ENCODE data around the gene FARP2.

Gene FARP2

DNA sequence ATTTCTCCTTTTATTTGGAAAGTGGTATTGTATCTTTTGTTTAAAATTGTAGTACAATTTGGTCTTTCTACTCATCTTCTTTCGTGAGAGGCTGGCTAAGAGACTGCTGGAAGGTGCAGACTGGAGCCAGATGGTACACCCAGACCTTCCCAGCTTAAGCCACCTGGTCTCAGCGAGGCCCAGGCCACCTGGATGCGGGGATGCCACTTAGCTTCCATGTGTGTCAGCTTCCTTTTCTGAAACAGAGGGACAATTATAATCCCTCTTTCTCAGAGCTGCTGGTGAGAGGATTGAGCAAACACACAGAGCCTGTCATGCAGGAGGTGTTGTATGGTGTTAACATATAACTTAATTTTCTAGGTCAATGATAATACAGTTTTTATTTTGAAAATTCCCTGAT is 17.4 kb downstream of the FARP2 start:
- TF ChIP-seq YY1 (IDR thresholded peaks at IDR 0.05; ENCODE audit: low read depth) (no peak), TEAD4 (IDR thresholded peaks at IDR 0.05) (no peak), ZBTB7A (IDR thresholded peaks at IDR 0.05; ENCODE audit: low read depth) (no peak), TAF1 (IDR thresholded peaks at IDR 0.05; ENCODE audit: low read depth) (no peak), EP300 (IDR thresholded peaks at IDR 0.05; ENCODE audit: borderline replicate concordance) (no peak), NFIC (IDR thresholded peaks at IDR 0.05) (no peak), RAD21 (IDR thresholded peaks at IDR 0.05; ENCODE audit: low read depth) (no peak), TCF12 (IDR thresholded peaks at IDR 0.05; ENCODE audit: low read depth) (no peak), FOXM1 (IDR thresholded peaks at IDR 0.05; ENCODE audit: borderline replicate concordance, low read depth) (no peak), CREB1 (IDR thresholded peaks at IDR 0.05; ENCODE audit: low read depth) (no peak), EGR1 (IDR thresholded peaks at IDR 0.05) (no peak), CEBPB (IDR thresholded peaks at IDR 0.05) (no peak)
- TF ChIP-seq, protein P1, sequence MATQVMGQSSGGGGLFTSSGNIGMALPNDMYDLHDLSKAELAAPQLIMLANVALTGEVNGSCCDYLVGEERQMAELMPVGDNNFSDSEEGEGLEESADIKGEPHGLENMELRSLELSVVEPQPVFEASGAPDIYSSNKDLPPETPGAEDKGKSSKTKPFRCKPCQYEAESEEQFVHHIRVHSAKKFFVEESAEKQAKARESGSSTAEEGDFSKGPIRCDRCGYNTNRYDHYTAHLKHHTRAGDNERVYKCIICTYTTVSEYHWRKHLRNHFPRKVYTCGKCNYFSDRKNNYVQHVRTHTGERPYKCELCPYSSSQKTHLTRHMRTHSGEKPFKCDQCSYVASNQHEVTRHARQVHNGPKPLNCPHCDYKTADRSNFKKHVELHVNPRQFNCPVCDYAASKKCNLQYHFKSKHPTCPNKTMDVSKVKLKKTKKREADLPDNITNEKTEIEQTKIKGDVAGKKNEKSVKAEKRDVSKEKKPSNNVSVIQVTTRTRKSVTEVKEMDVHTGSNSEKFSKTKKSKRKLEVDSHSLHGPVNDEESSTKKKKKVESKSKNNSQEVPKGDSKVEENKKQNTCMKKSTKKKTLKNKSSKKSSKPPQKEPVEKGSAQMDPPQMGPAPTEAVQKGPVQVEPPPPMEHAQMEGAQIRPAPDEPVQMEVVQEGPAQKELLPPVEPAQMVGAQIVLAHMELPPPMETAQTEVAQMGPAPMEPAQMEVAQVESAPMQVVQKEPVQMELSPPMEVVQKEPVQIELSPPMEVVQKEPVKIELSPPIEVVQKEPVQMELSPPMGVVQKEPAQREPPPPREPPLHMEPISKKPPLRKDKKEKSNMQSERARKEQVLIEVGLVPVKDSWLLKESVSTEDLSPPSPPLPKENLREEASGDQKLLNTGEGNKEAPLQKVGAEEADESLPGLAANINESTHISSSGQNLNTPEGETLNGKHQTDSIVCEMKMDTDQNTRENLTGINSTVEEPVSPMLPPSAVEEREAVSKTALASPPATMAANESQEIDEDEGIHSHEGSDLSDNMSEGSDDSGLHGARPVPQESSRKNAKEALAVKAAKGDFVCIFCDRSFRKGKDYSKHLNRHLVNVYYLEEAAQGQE (IDR thresholded peaks at IDR 0.05; ENCODE audit: low read depth) = no peak
- TF ChIP-seq, protein P2, sequence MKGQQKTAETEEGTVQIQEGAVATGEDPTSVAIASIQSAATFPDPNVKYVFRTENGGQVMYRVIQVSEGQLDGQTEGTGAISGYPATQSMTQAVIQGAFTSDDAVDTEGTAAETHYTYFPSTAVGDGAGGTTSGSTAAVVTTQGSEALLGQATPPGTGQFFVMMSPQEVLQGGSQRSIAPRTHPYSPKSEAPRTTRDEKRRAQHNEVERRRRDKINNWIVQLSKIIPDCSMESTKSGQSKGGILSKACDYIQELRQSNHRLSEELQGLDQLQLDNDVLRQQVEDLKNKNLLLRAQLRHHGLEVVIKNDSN (IDR thresholded peaks at IDR 0.05) = no peak
- TF ChIP-seq, protein P3, sequence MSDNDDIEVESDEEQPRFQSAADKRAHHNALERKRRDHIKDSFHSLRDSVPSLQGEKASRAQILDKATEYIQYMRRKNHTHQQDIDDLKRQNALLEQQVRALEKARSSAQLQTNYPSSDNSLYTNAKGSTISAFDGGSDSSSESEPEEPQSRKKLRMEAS (IDR thresholded peaks at IDR 0.05) = no peak

DNA sequence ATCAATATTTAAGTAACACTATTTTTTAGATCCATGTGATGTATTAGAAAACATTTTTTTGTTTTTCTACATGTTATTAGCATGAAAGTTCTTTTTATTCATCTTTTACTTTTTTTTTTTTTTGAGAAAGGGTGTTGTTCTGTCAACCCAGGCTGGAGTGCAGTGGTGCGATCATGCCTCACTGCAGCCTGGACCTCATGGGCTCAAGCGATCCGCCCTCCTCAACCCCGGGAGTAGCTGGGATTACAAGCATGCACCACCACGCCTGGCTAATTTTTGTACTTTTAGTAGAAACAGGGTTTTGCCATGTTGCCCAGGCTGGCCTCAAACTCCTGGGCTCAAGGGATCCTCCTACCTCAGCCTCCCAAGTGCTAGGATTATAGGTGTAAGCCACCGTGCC is 17.8 kb downstream of the FARP2 start:
- TF ChIP-seq, protein P3 (IDR thresholded peaks at IDR 0.05) = 0 out of 2 replicates have a peak, but pooled peaks have one; percentile 54

DNA sequence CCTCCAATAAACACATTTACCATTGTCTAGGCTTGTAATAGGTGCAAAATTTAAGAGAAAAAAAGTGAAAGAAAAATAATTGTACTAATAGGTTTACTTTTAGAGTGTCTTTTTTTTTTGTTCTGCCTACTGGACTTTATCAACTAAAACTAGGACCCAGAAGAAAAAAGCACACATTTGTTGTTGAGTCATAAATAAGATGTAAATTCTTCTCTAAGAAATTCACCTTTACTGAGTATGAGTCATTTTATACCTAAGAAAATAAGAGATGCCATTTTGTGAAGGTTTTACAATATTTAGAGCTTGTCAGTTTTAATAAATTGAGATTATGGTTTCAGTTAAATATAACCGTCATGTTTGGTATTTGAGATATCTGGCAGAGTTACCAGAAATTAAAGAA is 19.2 kb downstream of the FARP2 start:
- TF ChIP-seq TAF1 (IDR thresholded peaks at IDR 0.05; ENCODE audit: low read depth) = no peak
- no peak for TF ChIP-seq NFIC (IDR thresholded peaks at IDR 0.05)
- TF ChIP-seq TCF12 (IDR thresholded peaks at IDR 0.05; ENCODE audit: low read depth) = no peak
- TF ChIP-seq EGR1 (IDR thresholded peaks at IDR 0.05) = no peak
- no peak for TF ChIP-seq CEBPB (IDR thresholded peaks at IDR 0.05)
- no peak for TF ChIP-seq CREB1 (IDR thresholded peaks at IDR 0.05; ENCODE audit: low read depth)
- TF ChIP-seq, protein P2 (IDR thresholded peaks at IDR 0.05) = no peak
- TF ChIP-seq RAD21 (IDR thresholded peaks at IDR 0.05; ENCODE audit: low read depth) = no peak
- TF ChIP-seq TEAD4 (IDR thresholded peaks at IDR 0.05) = no peak
- no peak for TF ChIP-seq FOXM1 (IDR thresholded peaks at IDR 0.05; ENCODE audit: borderline replicate concordance, low read depth)

DNA sequence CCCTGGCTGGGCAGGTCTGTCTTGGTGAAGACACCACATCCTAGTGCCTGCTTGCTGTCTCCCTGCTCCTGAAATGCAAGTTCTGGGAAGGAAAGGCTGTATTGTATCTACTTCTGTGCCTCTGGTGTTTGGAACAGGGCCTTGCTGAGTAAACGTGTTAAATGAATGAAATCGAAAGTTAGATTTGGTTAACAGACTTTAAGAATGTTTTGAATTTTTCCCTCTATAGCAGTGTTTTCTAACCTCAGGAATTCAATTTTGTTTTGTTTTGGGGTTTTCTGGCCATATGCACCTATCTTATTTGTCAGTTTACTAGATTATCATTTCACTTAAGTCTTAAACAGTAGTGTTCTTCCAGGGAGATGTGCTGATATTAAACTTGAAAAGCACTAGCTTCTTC is 20.7 kb downstream of the FARP2 start:
- no peak for TF ChIP-seq ZBTB7A (IDR thresholded peaks at IDR 0.05; ENCODE audit: low read depth)
- TF ChIP-seq, protein P3 (IDR thresholded peaks at IDR 0.05) = no peak
- TF ChIP-seq CEBPB (IDR thresholded peaks at IDR 0.05) = no peak
- TF ChIP-seq TCF12 (IDR thresholded peaks at IDR 0.05; ENCODE audit: low read depth) = no peak
- TF ChIP-seq EP300 (IDR thresholded peaks at IDR 0.05; ENCODE audit: borderline replicate concordance) = no peak
- TF ChIP-seq FOXM1 (IDR thresholded peaks at IDR 0.05; ENCODE audit: borderline replicate concordance, low read depth) = no peak
- TF ChIP-seq, protein P1 (IDR thresholded peaks at IDR 0.05; ENCODE audit: low read depth) = no peak
- no peak for TF ChIP-seq CREB1 (IDR thresholded peaks at IDR 0.05; ENCODE audit: low read depth)
- TF ChIP-seq TEAD4 (IDR thresholded peaks at IDR 0.05) = no peak
- no peak for TF ChIP-seq NFIC (IDR thresholded peaks at IDR 0.05)
- TF ChIP-seq, protein P2 (IDR thresholded peaks at IDR 0.05) = no peak
- TF ChIP-seq YY1 (IDR thresholded peaks at IDR 0.05; ENCODE audit: low read depth) = no peak

DNA sequence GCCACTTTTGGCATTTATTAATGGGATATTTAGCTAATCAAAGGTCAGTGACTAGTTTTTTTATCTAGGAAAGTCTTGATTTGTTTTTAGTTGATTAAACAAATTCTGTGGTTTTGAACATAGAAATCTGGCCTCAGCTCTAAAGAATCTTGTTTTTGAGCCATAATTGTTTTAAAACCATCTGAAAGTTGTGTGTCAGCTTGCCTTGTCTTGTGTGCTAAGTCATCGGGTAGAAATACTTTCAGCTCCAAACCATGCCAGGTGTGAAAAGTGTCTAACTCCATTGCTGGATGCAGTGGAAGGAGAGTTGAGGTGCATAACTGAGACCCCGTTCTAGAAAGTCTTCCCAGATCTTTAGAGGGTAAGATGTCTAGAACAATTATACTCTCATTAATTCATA is 22.7 kb downstream of the FARP2 start:
- TF ChIP-seq ZBTB7A (IDR thresholded peaks at IDR 0.05; ENCODE audit: low read depth) = no peak
- no peak for TF ChIP-seq TAF1 (IDR thresholded peaks at IDR 0.05; ENCODE audit: low read depth)
- no peak for TF ChIP-seq CEBPB (IDR thresholded peaks at IDR 0.05)
- TF ChIP-seq, protein P2 (IDR thresholded peaks at IDR 0.05) = no peak
- TF ChIP-seq EP300 (IDR thresholded peaks at IDR 0.05; ENCODE audit: borderline replicate concordance) = no peak
- no peak for TF ChIP-seq RAD21 (IDR thresholded peaks at IDR 0.05; ENCODE audit: low read depth)
- TF ChIP-seq, protein P3 (IDR thresholded peaks at IDR 0.05) = no peak
- no peak for TF ChIP-seq NFIC (IDR thresholded peaks at IDR 0.05)
- no peak for TF ChIP-seq CREB1 (IDR thresholded peaks at IDR 0.05; ENCODE audit: low read depth)
- no peak for TF ChIP-seq TEAD4 (IDR thresholded peaks at IDR 0.05)
- TF ChIP-seq EGR1 (IDR thresholded peaks at IDR 0.05) = no peak
- TF ChIP-seq YY1 (IDR thresholded peaks at IDR 0.05; ENCODE audit: low read depth) = no peak
- no peak for TF ChIP-seq FOXM1 (IDR thresholded peaks at IDR 0.05; ENCODE audit: borderline replicate concordance, low read depth)
- no peak for TF ChIP-seq TCF12 (IDR thresholded peaks at IDR 0.05; ENCODE audit: low read depth)
- TF ChIP-seq, protein P1 (IDR thresholded peaks at IDR 0.05; ENCODE audit: low read depth) = no peak

Data from Ishikawa (cell line).